ENCODE results near the gene SERPINA1. TPM values are rescaled to one million over a fixed set of nuclear protein-coding genes. Genes with fewer than 3 reads are reported as not detected.

Gene SERPINA1
- total and polyA plus RNA-seq, 7 donors = 1.9 to 134 (median 26.6) TPM

DNA sequence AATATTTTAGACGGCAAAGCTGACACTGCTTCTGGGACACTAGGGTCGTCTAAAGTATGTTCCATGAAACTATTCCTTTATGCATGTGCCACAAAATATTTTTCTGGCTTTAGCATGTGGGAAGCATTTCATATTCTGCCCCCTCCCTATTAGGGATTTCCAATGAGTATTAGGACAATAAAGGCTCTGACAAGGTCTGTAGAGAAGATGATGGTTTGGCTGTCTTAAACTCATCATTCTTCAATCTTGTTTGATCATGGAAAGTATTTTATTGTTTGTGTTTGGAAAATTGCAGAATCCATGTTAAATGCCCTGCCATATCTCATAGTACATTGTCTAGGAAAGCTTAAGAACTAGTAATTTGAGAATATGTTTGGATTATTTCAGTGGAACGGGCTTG lies 22.8 kb downstream of the SERPINA1 start:
- intact Hi-C loops (cut with DNase I) = no loop called here
- H3K27ac ChIP-seq = no peak overlapping the region
- no peaks in the 10 kb centered on the region for H3K36me3 ChIP-seq
- H3K4me1 ChIP-seq = no peaks in the 10 kb centered on the region
- no peak for DNase-seq
- 82 to 86% methylated on average over 3 of the region's 3 CpGs for WGBS, 2 donors
- no peaks in the 10 kb centered on the region for H3K27me3 ChIP-seq
- H3K9me3 ChIP-seq = no peaks in the 10 kb centered on the region
- no peak for TF ChIP-seq POLR2A (IDR thresholded peaks at IDR 0.05)
- TF ChIP-seq, protein P1, sequence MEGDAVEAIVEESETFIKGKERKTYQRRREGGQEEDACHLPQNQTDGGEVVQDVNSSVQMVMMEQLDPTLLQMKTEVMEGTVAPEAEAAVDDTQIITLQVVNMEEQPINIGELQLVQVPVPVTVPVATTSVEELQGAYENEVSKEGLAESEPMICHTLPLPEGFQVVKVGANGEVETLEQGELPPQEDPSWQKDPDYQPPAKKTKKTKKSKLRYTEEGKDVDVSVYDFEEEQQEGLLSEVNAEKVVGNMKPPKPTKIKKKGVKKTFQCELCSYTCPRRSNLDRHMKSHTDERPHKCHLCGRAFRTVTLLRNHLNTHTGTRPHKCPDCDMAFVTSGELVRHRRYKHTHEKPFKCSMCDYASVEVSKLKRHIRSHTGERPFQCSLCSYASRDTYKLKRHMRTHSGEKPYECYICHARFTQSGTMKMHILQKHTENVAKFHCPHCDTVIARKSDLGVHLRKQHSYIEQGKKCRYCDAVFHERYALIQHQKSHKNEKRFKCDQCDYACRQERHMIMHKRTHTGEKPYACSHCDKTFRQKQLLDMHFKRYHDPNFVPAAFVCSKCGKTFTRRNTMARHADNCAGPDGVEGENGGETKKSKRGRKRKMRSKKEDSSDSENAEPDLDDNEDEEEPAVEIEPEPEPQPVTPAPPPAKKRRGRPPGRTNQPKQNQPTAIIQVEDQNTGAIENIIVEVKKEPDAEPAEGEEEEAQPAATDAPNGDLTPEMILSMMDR (IDR thresholded peaks at IDR 0.05) = no peak
- no peak for TF ChIP-seq POLR2AphosphoS5 (IDR thresholded peaks at IDR 0.05)
- TF ChIP-seq EP300 (IDR thresholded peaks at IDR 0.05) = no peak
- no peak overlapping the region for H3K4me3 ChIP-seq

DNA sequence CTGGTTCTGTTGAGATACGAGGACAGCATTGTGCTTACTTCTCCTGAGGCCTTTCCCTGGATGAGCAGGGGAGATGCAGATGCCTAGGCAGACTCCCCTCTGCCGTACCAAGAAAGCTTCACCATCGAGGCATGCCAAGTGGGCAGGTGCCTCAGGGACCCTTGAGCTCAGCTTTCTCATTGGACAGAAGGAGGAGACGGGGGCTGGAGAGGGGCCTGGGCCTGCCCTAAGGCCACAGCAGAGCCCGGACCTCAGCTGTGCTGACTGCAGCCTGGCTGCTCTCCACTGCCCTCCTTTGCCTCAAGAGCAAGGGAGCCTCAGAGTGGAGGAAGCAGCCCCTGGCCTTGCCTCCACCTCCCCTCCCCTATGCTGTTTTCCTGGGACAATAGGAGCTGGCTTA lies 23.4 kb downstream of the SERPINA1 start:
- H3K27me3 ChIP-seq = no peaks in the 10 kb centered on the region
- DNase-seq = peak; percentile 57
- intact Hi-C loops (cut with DNase I) = loop anchor here (1.0 kb wide), 1 partner anchor 15 kb away; no protein-coding TSS in a partner anchor
- H3K36me3 ChIP-seq = no peaks in the 10 kb centered on the region
- no peak overlapping the region for H3K4me3 ChIP-seq
- H3K4me1 ChIP-seq = no peaks in the 10 kb centered on the region
- H3K9me3 ChIP-seq = no peaks in the 10 kb centered on the region
- WGBS, 2 donors = 62 to 82% methylated on average over 5 of the region's 5 CpGs
- no peak for TF ChIP-seq POLR2A (IDR thresholded peaks at IDR 0.05)
- no peak for TF ChIP-seq EP300 (IDR thresholded peaks at IDR 0.05)
- TF ChIP-seq, protein P1 (IDR thresholded peaks at IDR 0.05) = no peak
- no peak for TF ChIP-seq POLR2AphosphoS5 (IDR thresholded peaks at IDR 0.05)
- no peak overlapping the region for H3K27ac ChIP-seq

- H3K4me3 ChIP-seq = no peak overlapping the region
- H3K9me3 ChIP-seq = no peaks in the 10 kb centered on the region
- no peaks in the 10 kb centered on the region for H3K36me3 ChIP-seq
- intact Hi-C loops (cut with DNase I) = loop anchor here (1.0 kb wide), 1 partner anchor 16 kb away; no protein-coding TSS in a partner anchor
- H3K27me3 ChIP-seq = no peaks in the 10 kb centered on the region
- no peak for TF ChIP-seq EP300 (IDR thresholded peaks at IDR 0.05)
- no peak for TF ChIP-seq POLR2A (IDR thresholded peaks at IDR 0.05)
- no peak for TF ChIP-seq POLR2AphosphoS5 (IDR thresholded peaks at IDR 0.05)
- TF ChIP-seq, protein P1 (IDR thresholded peaks at IDR 0.05) = no peak
- H3K27ac ChIP-seq = no peak overlapping the region
- H3K4me1 ChIP-seq = no peaks in the 10 kb centered on the region
- DNase-seq = peak; percentile 24
- 87 to 91% methylated on average over 3 of the region's 3 CpGs for WGBS, 2 donors
These were observed 24.4 kb downstream of the SERPINA1 start for GRCh38 chr14:94364037-94364436.

GRCh38 chr14:94363151-94363624 lies 25.2 kb downstream of the SERPINA1 start:
- Histone ChIP-seq H3K27ac (no peak overlapping the region), H3K4me3 (no peak overlapping the region), H3K4me1 (no peaks in the 10 kb centered on the region), H3K27me3 (no peaks in the 10 kb centered on the region), H3K9me3 (no peaks in the 10 kb centered on the region), H3K36me3 (no peaks in the 10 kb centered on the region)
- TF ChIP-seq, protein P1 (IDR thresholded peaks at IDR 0.05) = no peak
- no peak for TF ChIP-seq POLR2AphosphoS5 (IDR thresholded peaks at IDR 0.05)
- TF ChIP-seq POLR2A (IDR thresholded peaks at IDR 0.05) = no peak
- TF ChIP-seq EP300 (IDR thresholded peaks at IDR 0.05) = no peak
- 58 to 74% methylated on average over 12 of the region's 12 CpGs for WGBS, 2 donors
- peak; percentile 27 for DNase-seq
- intact Hi-C loops (cut with DNase I) = no loop called here

GRCh38 chr14:94362614-94363133 lies 25.7 kb downstream of the SERPINA1 start:
- no peaks in the 10 kb centered on the region for H3K4me1 ChIP-seq
- H3K9me3 ChIP-seq = no peaks in the 10 kb centered on the region
- intact Hi-C loops (cut with DNase I) = no loop called here
- H3K27ac ChIP-seq = no peak overlapping the region
- WGBS, 2 donors = 64 to 78% methylated on average over 8 of the region's 8 CpGs
- no peaks in the 10 kb centered on the region for H3K27me3 ChIP-seq
- DNase-seq = no peak
- TF ChIP-seq POLR2A (IDR thresholded peaks at IDR 0.05) = no peak
- TF ChIP-seq EP300 (IDR thresholded peaks at IDR 0.05) = no peak
- TF ChIP-seq POLR2AphosphoS5 (IDR thresholded peaks at IDR 0.05) = no peak
- TF ChIP-seq, protein P1 (IDR thresholded peaks at IDR 0.05) = no peak
- H3K36me3 ChIP-seq = no peaks in the 10 kb centered on the region
- H3K4me3 ChIP-seq = no peak overlapping the region

All from sigmoid colon (tissue), 7 donors.